IPS-18a (cell line): ENCODE results near the gene RASGRF2.

Source experiments
- H3K27ac ChIP-seq: one replicate; pipeline ENCODE4 v1.5.1; 2013; ENCODE audit warnings: low read length
- H3K27me3 ChIP-seq: one replicate; pipeline ENCODE4 v1.6.1; 2013; ENCODE audit warnings: mild to moderate bottlenecking, low read length; ENCODE audit not compliant: control insufficient read depth, insufficient read depth
- H3K36me3 ChIP-seq: one replicate; pipeline ENCODE4 v1.6.1; 2013; ENCODE audit warnings: low read depth, low read length; ENCODE audit not compliant: control insufficient read depth
- H3K4me1 ChIP-seq: one replicate; pipeline ENCODE4 v1.6.1; 2013; ENCODE audit warnings: low read depth, low read length; ENCODE audit not compliant: control insufficient read depth
- H3K4me3 ChIP-seq: one replicate; pipeline ENCODE4 v1.5.1; 2013; ENCODE audit warnings: low read length
- H3K9ac ChIP-seq: one replicate; pipeline ENCODE4 v1.6.1; 2013; ENCODE audit warnings: mild to moderate bottlenecking, low read length, moderate library complexity
- H3K9me3 ChIP-seq: one replicate; pipeline ENCODE4 v1.6.1; 2013; ENCODE audit warnings: low read depth, low read length; ENCODE audit not compliant: control insufficient read depth

RASGRF2 gene

GRCh38 chr5:81184749-81185110 is 224.6 kb downstream of the RASGRF2 start:
- Histone ChIP-seq H3K36me3 (no peaks in the 10 kb centered on the region), H3K27ac (no peak overlapping the region), H3K4me3 (no peak overlapping the region), H3K9ac (no peak overlapping the region), H3K4me1 (peaks cover 10% of the 10 kb centered on the region), H3K27me3 (no peaks in the 10 kb centered on the region), H3K9me3 (no peaks in the 10 kb centered on the region)

- Histone ChIP-seq H3K36me3 (no peaks in the 10 kb centered on the region), H3K27ac (no peak overlapping the region), H3K4me3 (no peak overlapping the region), H3K27me3 (no peaks in the 10 kb centered on the region), H3K9me3 (no peaks in the 10 kb centered on the region), H3K9ac (no peak overlapping the region), H3K4me1 (peaks cover 3% of the 10 kb centered on the region)
Measured at GRCh38 chr5:81187885-81188284, 227.7 kb downstream of the RASGRF2 start.

GRCh38 chr5:81188962-81189361 is 228.8 kb downstream of the RASGRF2 start:
- H3K36me3 ChIP-seq = no peaks in the 10 kb centered on the region
- H3K4me1 ChIP-seq = peaks cover 3% of the 10 kb centered on the region
- H3K27ac ChIP-seq = no peak overlapping the region
- no peak overlapping the region for H3K9ac ChIP-seq
- H3K27me3 ChIP-seq = no peaks in the 10 kb centered on the region
- no peaks in the 10 kb centered on the region for H3K9me3 ChIP-seq
- H3K4me3 ChIP-seq = no peak overlapping the region

GRCh38 chr5:81189875-81190498 is 229.8 kb downstream of the RASGRF2 start:
- Histone ChIP-seq H3K9ac (no peak overlapping the region), H3K4me3 (no peak overlapping the region), H3K9me3 (no peaks in the 10 kb centered on the region), H3K4me1 (peaks cover 9% of the 10 kb centered on the region), H3K27me3 (peaks cover 7% of the 10 kb centered on the region), H3K36me3 (no peaks in the 10 kb centered on the region), H3K27ac (no peak overlapping the region)

GRCh38 chr5:81191726-81192372 is 231.7 kb downstream of the RASGRF2 start:
- Histone ChIP-seq H3K36me3 (no peaks in the 10 kb centered on the region), H3K4me3 (no peak overlapping the region), H3K9ac (no peak overlapping the region), H3K27ac (no peak overlapping the region), H3K27me3 (peaks cover 7% of the 10 kb centered on the region), H3K9me3 (no peaks in the 10 kb centered on the region), H3K4me1 (peaks cover 13% of the 10 kb centered on the region)

- H3K9ac ChIP-seq = no peak overlapping the region
- H3K4me3 ChIP-seq = no peak overlapping the region
- no peak overlapping the region for H3K27ac ChIP-seq
- H3K4me1 ChIP-seq = peaks cover 13% of the 10 kb centered on the region
- H3K27me3 ChIP-seq = peaks cover 7% of the 10 kb centered on the region
- H3K9me3 ChIP-seq = no peaks in the 10 kb centered on the region
- no peaks in the 10 kb centered on the region for H3K36me3 ChIP-seq
Measured at GRCh38 chr5:81192373-81192750, 232.2 kb downstream of the RASGRF2 start.

GRCh38 chr5:81194633-81195334 is 234.6 kb downstream of the RASGRF2 start:
- Histone ChIP-seq H3K9me3 (no peaks in the 10 kb centered on the region), H3K9ac (no peak overlapping the region), H3K27ac (no peak overlapping the region), H3K4me1 (peaks cover 13% of the 10 kb centered on the region), H3K4me3 (peak overlapping the region; percentile 5), H3K36me3 (no peaks in the 10 kb centered on the region), H3K27me3 (peaks cover 7% of the 10 kb centered on the region)

GRCh38 chr5:81195335-81195929 is 235.3 kb downstream of the RASGRF2 start:
- Histone ChIP-seq H3K9ac (no peak overlapping the region), H3K27me3 (peaks cover 7% of the 10 kb centered on the region), H3K9me3 (no peaks in the 10 kb centered on the region), H3K4me3 (no peak overlapping the region), H3K36me3 (no peaks in the 10 kb centered on the region), H3K27ac (no peak overlapping the region), H3K4me1 (peaks cover 13% of the 10 kb centered on the region)

- no peaks in the 10 kb centered on the region for H3K27me3 ChIP-seq
- H3K27ac ChIP-seq = no peak overlapping the region
- H3K4me3 ChIP-seq = no peak overlapping the region
- no peaks in the 10 kb centered on the region for H3K9me3 ChIP-seq
- H3K4me1 ChIP-seq = no peaks in the 10 kb centered on the region
- H3K36me3 ChIP-seq = no peaks in the 10 kb centered on the region
- H3K9ac ChIP-seq = no peak overlapping the region
Measured at GRCh38 chr5:81202655-81203054, 242.5 kb downstream of the RASGRF2 start.

- H3K9ac ChIP-seq = no peak overlapping the region
- H3K4me3 ChIP-seq = no peak overlapping the region
- H3K36me3 ChIP-seq = no peaks in the 10 kb centered on the region
- no peaks in the 10 kb centered on the region for H3K4me1 ChIP-seq
- H3K27ac ChIP-seq = no peak overlapping the region
- no peaks in the 10 kb centered on the region for H3K9me3 ChIP-seq
- no peaks in the 10 kb centered on the region for H3K27me3 ChIP-seq
Measured at GRCh38 chr5:81203729-81204128, 243.6 kb downstream of the RASGRF2 start.

GRCh38 chr5:81204205-81204604 is 244.0 kb downstream of the RASGRF2 start:
- Histone ChIP-seq H3K36me3 (no peaks in the 10 kb centered on the region), H3K4me3 (no peak overlapping the region), H3K27ac (no peak overlapping the region), H3K9ac (no peak overlapping the region), H3K4me1 (no peaks in the 10 kb centered on the region), H3K27me3 (no peaks in the 10 kb centered on the region), H3K9me3 (no peaks in the 10 kb centered on the region)
